Type B pancreatic cell (in vitro differentiated cells): Measurements from ENCODE around the gene PRM1. TPM values are rescaled to one million over a fixed set of nuclear protein-coding genes. Genes with fewer than 3 reads are reported as not detected.

Experiments
- DNase-seq: peaks from one replicate; pipeline ENCODE4 v3.0.0; 2021; ENCODE audit warnings: mixed read lengths; ENCODE audit not compliant: unreplicated experiment; ENCODE audit errors: extremely low spot score
- H3K27ac Mint-ChIP-seq: 2 replicates; pipeline ENCODE4 v1.8.0; 2021; ENCODE audit warnings: mild to moderate bottlenecking, mixed read lengths
- H3K27me3 Mint-ChIP-seq: 2 replicates; pipeline ENCODE4 v1.8.0; 2021; ENCODE audit warnings: mixed read lengths
- H3K36me3 Mint-ChIP-seq: 2 replicates; pipeline ENCODE4 v1.8.0; 2021; ENCODE audit warnings: mixed read lengths
- H3K4me1 Mint-ChIP-seq: one replicate; pipeline ENCODE4 v1.8.0; 2021; ENCODE audit warnings: mixed read lengths; ENCODE audit not compliant: unreplicated experiment
- H3K4me3 Mint-ChIP-seq: 2 replicates; pipeline ENCODE4 v1.8.0; 2021; ENCODE audit warnings: mild to moderate bottlenecking, mixed read lengths
- H3K9me3 Mint-ChIP-seq: 2 replicates; pipeline ENCODE4 v1.8.0; 2021; ENCODE audit warnings: mixed read lengths
- CTCF ChIP-seq: fragments of 200-600 bp; sonication (generic); conservative IDR thresholded peaks from 2 replicates; pipeline ENCODE4 v1.5.0; 2021; ENCODE audit warnings: antibody characterized with exemption, mild to moderate bottlenecking
- total RNA-seq: library from RNA; stranded (reverse); gene quantifications from 2 replicates; pipeline ENCODE4 v1.2.1, GENCODE V29; 2021; ENCODE audit warnings: low replicate concordance

PRM1 gene
- total RNA-seq, 1 donor from 2014 or later: not detected

GRCh38 chr16:11277607-11278337, 3.4 kb downstream of the PRM1 start:
- Mint-ChIP-seq H3K36me3 (no peaks in the 10 kb centered on the region), H3K9me3 (no peaks in the 10 kb centered on the region), H3K27me3 (no peaks in the 10 kb centered on the region), H3K4me3 (no peak overlapping the region), H3K27ac (no peak overlapping the region), H3K4me1 (peaks cover 11% of the 10 kb centered on the region)
- TF ChIP-seq CTCF: no peak
- no peak for DNase-seq

- no peak for DNase-seq
- no peaks in the 10 kb centered on the region for H3K9me3 Mint-ChIP-seq
- no peak for TF ChIP-seq CTCF
- no peaks in the 10 kb centered on the region for H3K36me3 Mint-ChIP-seq
- H3K4me1 Mint-ChIP-seq: peaks cover 11% of the 10 kb centered on the region
- H3K27ac Mint-ChIP-seq: no peak overlapping the region
- H3K4me3 Mint-ChIP-seq: no peak overlapping the region
- no peaks in the 10 kb centered on the region for H3K27me3 Mint-ChIP-seq
These were observed 4.1 kb downstream of the PRM1 start for GRCh38 chr16:11276896-11277593.

DNA sequence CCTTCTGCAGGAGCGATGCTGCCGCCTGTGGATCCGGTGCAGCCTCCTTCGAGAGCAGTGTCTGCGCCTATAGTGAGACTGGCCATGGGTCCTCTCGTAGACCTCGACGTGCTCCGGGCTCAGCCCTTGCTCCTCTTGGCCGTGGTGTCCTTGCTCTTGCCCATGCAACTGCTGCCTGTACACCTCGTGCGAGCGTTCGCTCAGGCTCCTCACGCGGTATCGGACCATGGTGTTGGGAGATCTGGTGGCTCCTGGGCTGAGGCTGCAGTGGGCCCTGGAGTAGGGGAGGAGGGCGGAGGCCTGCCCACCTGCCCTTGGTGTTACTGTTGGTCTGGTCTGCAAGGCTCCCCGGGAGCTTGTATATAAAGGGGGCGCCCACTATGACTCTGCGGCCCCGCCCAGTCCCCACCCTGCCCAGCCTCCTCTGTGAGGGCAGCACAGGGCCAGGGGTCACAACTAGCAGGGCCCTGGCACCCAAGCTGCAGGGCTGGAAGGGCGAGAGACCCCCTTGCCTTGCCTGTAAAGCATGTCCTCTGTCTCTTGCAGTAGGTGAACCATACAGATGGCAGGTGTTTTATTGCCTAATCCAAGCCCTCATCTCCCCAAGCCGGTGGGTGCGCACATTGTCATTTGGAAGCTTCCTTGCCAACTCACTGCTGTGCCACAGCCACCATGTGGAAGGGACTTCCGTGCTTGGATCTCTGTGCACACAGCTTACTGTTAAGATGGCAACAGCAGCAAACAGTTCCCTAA, 4.8 kb downstream of the PRM1 start, which contains the start of gene PRM2:
PRM2 (minus strand) TSS at position 338 of the 753 bp plus-strand sequence; CDS start at position 228, 110 bp downstream.
- TF ChIP-seq CTCF: no peak
- H3K4me3 Mint-ChIP-seq: no peak within 1 kb of the TSS
- no peaks in the 10 kb centered on the region for H3K36me3 Mint-ChIP-seq
- no peaks in the 10 kb centered on the region for H3K27me3 Mint-ChIP-seq
- no peaks in the 10 kb centered on the region for H3K9me3 Mint-ChIP-seq
- peaks cover 11% of the 10 kb centered on the region for H3K4me1 Mint-ChIP-seq
- H3K27ac Mint-ChIP-seq: no peak within 1 kb of the TSS
- DNase-seq: no peak

DNA sequence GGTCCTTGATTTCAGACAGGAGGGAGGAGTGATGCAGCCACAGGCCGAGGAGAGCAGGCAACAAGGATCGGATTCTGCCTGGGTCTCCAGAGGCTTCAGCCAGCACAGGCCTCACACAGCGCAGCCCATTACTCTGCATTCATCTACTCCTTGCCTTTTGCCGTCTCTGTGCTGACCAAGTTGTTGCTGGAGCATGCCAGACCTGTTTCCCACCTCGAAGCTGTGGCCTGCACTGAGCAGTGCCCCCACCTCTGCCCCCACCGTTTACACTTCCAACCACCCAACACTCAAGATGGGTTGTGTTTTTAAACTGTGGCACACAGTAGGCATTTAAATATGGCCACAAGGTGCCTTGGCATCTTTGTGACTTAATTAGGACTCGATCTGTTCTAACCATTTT, 6.2 kb downstream of the PRM1 start:
- TF ChIP-seq CTCF: no peak
- peaks cover 11% of the 10 kb centered on the region for H3K4me1 Mint-ChIP-seq
- H3K36me3 Mint-ChIP-seq: no peaks in the 10 kb centered on the region
- H3K9me3 Mint-ChIP-seq: no peaks in the 10 kb centered on the region
- no peaks in the 10 kb centered on the region for H3K27me3 Mint-ChIP-seq
- no peak for DNase-seq
- H3K4me3 Mint-ChIP-seq: no peak overlapping the region
- no peak overlapping the region for H3K27ac Mint-ChIP-seq

DNA sequence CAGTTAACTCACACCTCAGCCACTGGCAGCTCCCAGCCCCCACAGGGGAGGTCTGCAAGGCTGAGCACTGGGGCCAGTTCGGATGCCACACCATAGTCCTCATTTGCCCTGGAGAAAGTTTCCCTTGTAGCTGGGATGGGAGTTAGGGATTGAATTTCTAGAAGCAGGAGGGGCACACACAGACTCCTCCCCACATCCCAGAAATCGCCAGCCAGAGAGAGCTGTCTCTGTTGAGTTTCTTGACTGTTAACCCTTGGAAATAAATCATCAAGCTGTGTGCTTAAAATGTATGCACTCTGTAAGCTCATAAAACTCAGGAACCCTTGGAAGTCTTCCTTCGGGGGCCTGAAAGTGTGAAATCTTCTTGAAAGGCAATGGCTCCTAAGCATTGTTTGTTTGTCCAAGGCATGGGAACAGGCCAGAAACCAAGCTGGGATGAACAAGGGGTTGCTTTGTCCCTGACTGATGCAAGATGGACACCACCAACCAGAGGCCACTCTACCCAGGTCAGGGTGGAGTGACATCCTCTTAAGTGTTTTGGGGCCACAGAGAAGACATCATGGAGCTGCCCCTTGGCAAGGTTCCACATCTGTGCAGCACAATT, 7.3 kb downstream of the PRM1 start:
- Mint-ChIP-seq H3K36me3 (no peaks in the 10 kb centered on the region), H3K4me3 (no peak overlapping the region), H3K27ac (peak overlapping the region; percentile 65), H3K27me3 (no peaks in the 10 kb centered on the region), H3K4me1 (peaks cover 11% of the 10 kb centered on the region), H3K9me3 (no peaks in the 10 kb centered on the region)
- DNase-seq: no peak
- TF ChIP-seq CTCF: no peak
